Measurements from ENCODE around the gene GAB4.

The GAB4 gene

GRCh38 chr22:16975155-16975885 lies 32.7 kb downstream of the GAB4 start:
- DNase-seq = no peak

GRCh38 chr22:16974298-16975084 lies 33.5 kb downstream of the GAB4 start:
- DNase-seq = no peak

GRCh38 chr22:16973591-16974297 lies 34.3 kb downstream of the GAB4 start:
- no peak for DNase-seq

- no peak for DNase-seq
Observed at GRCh38 chr22:16972311-16972710, 35.7 kb downstream of the GAB4 start.

- DNase-seq = no peak
Observed at GRCh38 chr22:16970446-16970845, 37.6 kb downstream of the GAB4 start.

- no peak for DNase-seq
Observed at GRCh38 chr22:16969508-16970327, 38.3 kb downstream of the GAB4 start.

GRCh38 chr22:16968218-16968595 lies 39.8 kb downstream of the GAB4 start:
- DNase-seq = no peak

- no peak for DNase-seq
Observed at GRCh38 chr22:16967453-16968217, 40.4 kb downstream of the GAB4 start.

GRCh38 chr22:16966251-16966650 lies 41.8 kb downstream of the GAB4 start:
- DNase-seq = no peak

GRCh38 chr22:16965560-16965959 lies 42.5 kb downstream of the GAB4 start:
- no peak for DNase-seq

GRCh38 chr22:16965083-16965482 lies 42.9 kb downstream of the GAB4 start:
- no peak for DNase-seq

- DNase-seq = no peak
Observed at GRCh38 chr22:16964366-16964765, 43.7 kb downstream of the GAB4 start.

- no peak for DNase-seq
Observed at GRCh38 chr22:16963189-16963945, 44.7 kb downstream of the GAB4 start.

- DNase-seq = no peak
Observed at GRCh38 chr22:16962501-16962900, 45.5 kb downstream of the GAB4 start.

- DNase-seq = no peak
Observed at GRCh38 chr22:16961477-16962186, 46.4 kb downstream of the GAB4 start.

- DNase-seq = no peak
Observed at GRCh38 chr22:16960884-16961249, 47.2 kb downstream of the GAB4 start.

- no peak for DNase-seq
Observed at GRCh38 chr22:16960220-16960883, 47.7 kb downstream of the GAB4 start.

GRCh38 chr22:16959345-16959930 lies 48.6 kb downstream of the GAB4 start:
- DNase-seq = no peak

- DNase-seq = no peak
Observed at GRCh38 chr22:16958475-16958874, 49.5 kb downstream of the GAB4 start.

- DNase-seq = no peak
Observed at GRCh38 chr22:16957781-16958180, 50.2 kb downstream of the GAB4 start.

Data from activated CD4-positive, alpha-beta T cell treated with anti-CD3 and anti-CD28 coated beads, Interleukin-2, amount 50 U/mL, for 4 hours (primary cell).